ENCODE data around the gene RXFP4. TPM values are rescaled to one million over a fixed set of nuclear protein-coding genes. Genes with fewer than 3 reads are reported as not detected.

Gene RXFP4
- total RNA-seq, 1 donor from 2014 or later: 0.14 TPM

DNA sequence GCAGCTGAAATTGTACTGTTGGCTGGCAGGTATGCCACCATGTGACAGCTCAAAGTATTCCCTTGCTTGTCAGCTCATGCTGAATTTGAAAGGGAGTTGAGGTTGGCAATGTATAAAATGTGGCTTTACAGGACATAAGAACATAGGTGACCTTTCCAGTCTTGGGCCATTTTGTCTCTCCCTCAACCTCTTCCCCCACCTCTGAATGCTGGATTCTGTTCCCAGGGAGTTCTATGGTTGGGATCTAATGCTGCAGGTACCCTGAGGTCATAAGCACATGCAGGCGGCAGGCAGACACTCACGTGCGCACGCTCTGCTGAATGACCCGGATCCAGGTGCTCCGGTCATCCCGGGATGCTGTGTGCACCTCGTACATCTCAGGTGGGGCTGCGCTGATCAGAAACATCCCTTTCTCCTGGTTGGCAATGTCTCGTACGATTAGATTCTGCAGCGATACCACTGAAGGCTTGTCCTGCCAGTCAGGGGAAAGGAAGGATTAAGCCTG lies 16.0 kb downstream of the RXFP4 start:
- intact Hi-C loops (cut with micrococcal nuclease): no loop called here

DNA sequence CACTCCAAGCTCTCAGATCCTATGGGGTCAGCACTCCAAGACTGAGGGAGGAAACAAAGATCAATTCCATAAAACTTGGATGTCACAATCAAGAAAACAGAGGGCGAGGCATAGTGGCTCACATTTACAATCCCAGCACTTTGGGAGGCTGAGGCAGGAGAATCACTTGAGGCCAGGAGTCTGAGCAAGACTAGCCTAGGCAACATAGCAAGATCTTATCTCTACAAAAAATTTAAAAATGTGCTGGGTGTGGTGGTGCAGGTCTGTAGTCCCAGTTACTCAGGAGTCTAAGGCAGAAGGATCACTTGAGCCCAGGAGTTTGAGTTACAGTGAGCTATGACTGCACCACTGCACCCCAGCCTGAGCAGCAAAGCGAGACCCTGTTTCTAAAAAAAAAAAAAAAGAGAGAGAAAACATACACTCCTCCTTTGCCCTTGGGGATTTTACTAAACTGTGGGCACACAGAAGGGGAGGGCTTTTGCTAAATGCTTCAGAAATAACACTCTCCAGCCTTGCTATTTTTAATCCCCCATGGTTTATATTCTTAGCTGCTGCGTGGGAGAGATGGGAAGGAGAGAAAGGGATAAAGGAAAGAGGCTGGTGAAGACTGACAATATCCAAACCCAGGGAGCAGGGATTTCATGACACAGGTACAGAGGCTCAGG lies 18.8 kb downstream of the RXFP4 start:
- intact Hi-C loops (cut with micrococcal nuclease): no loop called here

- intact Hi-C loops (cut with micrococcal nuclease): no loop called here
These were observed 20.5 kb downstream of the RXFP4 start for GRCh38 chr1:155961937-155962336.

GRCh38 chr1:155962599-155963211 lies 21.3 kb downstream of the RXFP4 start:
- intact Hi-C loops (cut with micrococcal nuclease): no loop called here

DNA sequence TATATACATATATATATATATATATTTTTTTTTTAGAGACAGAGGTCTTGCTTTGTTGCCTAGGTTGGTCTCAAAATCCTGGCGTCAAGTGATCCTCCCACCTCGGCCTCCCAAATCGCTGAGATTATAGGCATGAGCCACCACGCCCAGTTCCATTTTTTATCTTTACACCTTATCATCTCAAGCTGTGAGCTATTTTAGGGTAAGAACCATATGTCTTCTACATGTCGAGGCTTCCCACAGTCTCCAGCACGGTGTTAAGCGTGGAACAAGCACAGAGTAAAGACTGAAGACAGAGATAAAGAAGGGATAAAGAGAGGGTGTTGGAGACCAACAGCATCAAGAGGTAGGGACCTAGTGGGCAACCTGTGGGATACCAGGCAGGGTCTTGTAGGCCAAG lies 22.8 kb downstream of the RXFP4 start:
- intact Hi-C loops (cut with micrococcal nuclease): no loop called here

DNA sequence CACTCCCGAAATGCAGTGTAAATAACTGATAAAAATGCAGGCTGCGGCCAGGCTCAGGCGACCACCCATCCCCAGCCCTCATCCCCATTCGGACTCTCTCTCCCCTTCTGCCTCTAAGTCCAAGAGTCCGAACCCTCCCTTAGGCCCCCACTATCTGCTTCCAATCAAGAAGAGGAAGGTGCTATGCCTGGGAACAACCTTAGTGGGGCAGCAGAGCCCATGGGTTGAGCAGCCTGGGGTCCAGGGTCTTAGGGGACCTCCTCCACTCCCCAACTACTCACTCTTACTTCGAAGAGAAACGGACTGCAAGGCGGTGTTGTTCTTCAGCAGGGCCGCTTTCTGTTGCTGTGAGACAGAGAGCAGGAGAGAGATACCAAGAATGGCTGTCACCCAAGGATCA lies 24.7 kb downstream of the RXFP4 start:
- intact Hi-C loops (cut with micrococcal nuclease): no loop called here

- intact Hi-C loops (cut with micrococcal nuclease): no loop called here
These were observed 25.3 kb downstream of the RXFP4 start for GRCh38 chr1:155966750-155967149.

DNA sequence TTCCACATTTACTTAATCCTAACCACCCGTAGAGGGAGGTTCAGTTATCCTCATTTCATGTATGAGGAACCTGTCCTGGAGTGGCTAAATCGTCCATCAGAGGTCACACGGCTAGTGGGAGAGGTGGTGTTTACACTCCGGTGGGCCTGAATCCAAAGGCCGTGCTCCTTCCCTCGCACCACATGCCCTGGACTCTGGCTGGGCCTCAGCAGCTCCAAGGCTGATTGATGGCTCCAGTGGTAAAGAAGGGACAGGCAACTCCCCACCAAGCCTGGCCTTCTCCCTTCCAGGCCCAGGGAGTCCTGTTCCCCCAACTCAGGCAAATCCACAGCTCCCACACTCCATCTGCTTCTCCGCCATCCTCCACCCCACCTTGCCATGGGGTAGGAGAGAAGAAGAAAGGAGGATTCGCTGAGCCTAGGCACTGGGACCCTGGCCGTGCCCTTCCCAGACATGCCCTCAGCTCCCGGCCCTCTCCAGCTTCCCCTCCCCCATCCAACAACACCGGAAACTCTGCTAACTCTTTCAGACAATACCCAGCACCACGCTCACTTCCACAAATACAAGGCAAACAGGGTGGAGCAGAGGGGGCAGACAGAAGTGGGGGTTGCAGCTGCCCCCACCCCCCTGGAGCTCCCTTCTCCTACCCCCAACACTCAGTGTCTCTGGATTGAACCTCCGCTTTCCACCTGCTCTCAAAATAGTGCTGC lies 26.1 kb downstream of the RXFP4 start:
- intact Hi-C loops (cut with micrococcal nuclease): no loop called here

- intact Hi-C loops (cut with micrococcal nuclease): no loop called here
These were observed 26.6 kb downstream of the RXFP4 start for GRCh38 chr1:155968051-155968400.

- intact Hi-C loops (cut with micrococcal nuclease): no loop called here
These were observed 27.2 kb downstream of the RXFP4 start for GRCh38 chr1:155968670-155969069.

DNA sequence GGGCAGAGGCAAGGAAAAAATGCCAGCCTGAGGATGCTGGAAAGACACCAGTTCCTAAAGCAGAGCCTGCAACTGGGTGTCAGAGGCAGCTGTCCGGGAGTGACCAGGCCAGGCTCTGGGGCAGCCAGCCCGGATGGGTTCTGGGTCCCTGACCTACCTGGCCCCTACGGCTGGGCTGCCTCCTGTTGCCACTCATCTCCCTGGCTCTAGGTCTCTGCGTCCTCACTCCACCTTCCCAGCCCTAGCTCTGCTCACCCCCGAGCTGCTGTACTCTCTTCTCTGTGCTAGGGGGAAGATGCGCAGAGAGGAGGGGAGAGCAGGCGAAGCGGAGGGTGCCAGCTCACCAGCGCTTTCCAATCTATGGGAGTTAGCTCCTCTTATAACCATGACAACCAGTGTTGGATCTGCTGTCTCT lies 27.9 kb downstream of the RXFP4 start:
- intact Hi-C loops (cut with micrococcal nuclease): no loop called here

GRCh38 chr1:155970531-155971167 lies 29.2 kb downstream of the RXFP4 start:
- intact Hi-C loops (cut with micrococcal nuclease): loop anchor here (10.0 kb wide), 1 partner anchor 646 kb away; the partner anchor contains the start of gene RUSC1

DNA sequence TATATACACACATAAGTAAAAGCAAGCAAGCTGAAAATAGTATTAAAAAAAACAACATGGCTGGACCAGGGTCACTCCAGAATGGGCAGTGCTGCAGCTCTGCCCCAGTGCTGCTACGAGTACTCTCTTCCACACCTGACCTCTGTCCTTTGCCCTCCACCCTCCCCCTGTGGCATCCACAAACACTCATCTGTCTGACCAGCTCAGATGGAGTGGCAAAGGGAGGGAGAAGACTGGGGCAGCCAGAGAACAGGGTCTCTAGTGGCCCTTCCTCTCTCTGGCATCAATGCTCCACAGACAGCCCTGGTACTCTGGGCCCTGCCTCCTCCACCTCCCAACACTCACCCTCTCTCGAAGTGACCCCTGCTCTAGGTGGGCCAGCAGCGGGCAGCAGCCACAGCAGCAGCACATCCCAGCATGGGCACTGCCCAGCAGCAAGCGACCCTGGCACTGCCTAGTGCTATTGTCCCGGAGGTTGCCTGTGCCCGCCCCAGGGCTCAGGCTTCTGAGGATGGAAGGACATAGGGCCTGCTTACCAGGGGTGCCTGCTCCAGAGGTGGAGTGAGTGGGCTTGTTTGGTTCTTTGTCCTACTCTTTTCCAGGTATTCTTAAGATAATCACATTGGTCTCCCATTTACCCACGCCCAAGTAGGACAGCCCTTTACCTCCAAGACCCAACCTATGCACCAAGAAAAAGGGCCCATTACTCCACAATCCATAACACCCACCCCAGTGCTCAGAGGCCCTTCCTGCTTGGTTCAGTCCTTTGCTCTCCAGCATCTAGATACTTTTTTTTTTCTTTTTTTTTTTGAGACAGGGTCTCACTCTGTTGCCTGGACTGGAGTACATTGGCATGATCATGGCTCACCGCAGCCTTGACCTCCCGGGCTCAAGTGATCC lies 30.7 kb downstream of the RXFP4 start:
- intact Hi-C loops (cut with micrococcal nuclease): loop anchor here (10.0 kb wide), 1 partner anchor 647 kb away; the partner anchor contains the start of gene RUSC1

GRCh38 chr1:155973723-155974122 lies 32.3 kb downstream of the RXFP4 start:
- intact Hi-C loops (cut with micrococcal nuclease): loop anchor here (10.0 kb wide), 1 partner anchor 649 kb away; the partner anchor contains the start of gene RUSC1

DNA sequence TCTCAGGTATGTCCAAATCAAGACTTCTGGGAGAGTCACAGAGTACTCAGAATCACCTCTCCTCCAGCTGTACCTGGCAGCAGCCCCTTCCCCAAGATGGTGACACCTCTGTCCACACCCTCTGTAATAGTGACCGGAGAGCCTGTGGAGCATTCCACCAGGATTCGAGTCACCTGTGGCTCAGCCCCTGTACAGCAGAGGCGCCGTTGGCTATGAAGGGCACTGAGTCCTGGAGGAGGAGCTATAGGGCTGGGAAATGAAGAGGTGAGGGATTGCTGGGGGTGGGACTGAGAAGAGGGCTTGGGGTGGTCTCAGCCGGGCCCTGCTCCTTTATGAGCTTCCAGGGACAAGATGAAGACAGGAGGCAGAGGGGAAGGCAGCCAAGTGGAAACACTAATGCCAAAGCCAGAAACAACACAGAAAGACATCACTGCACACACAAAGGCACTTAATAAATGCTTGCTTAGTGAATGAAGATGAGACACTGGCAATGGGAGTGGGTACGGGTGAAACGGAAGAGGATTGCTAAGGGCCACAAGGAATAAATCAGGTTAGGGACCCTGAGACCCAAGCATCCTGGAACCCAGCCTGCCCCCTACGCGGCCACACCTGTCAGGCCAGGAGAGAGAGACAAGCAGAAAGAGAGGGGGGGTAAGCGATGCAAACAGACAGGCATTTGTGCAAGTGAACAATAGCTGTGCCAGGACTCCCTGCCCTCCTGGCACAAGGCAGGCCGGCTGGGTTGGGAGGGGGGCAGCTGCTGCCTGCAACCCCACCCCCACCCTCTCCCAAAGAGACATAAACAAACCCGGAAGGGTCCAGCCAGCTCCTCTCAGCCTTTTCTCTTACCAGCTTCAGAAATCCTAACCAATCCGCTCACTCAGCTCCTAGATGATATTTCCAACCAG lies 33.0 kb downstream of the RXFP4 start:
- intact Hi-C loops (cut with micrococcal nuclease): loop anchor here (5.0 to 10.0 kb wide), 2 partner anchors 78 to 650 kb away; partner anchors contain the start of genes LAMTOR2, RUSC1 and UBQLN4

DNA sequence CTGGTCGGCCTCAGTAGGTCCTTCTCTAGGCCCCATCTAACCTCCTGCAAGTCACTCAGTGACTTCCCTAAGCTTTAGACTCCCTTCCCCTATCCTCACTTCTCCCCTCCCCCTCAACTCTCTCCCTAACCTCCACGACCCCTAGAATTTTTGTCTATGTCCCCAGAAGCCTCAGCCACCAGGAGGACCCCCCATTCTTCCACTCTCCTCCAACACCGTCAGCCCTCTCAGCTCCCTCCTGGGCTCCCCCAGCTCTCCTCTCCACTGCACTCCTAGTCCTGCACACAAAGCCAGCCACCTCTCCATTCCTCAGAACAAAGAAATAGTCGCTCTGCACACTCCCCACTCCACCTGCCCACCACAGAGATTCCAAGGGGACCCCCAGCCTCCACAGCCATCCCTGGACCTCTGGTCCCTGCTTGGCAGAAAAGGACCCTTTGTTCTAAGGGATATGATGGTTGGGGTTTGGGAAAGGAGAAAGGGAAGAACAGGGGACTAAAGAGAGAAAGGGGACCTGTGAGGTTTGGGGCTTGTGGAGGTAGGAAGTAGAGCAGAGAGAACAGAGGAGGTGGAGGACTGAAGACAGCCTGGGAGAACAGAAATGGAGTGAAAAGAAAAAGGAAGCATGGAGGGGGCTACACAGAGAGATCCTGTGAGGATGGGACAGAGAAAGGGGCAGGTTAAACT lies 34.1 kb downstream of the RXFP4 start:
- intact Hi-C loops (cut with micrococcal nuclease): loop anchor here (2.0 to 10.0 kb wide), 3 partner anchors 29 to 651 kb away; partner anchors contain the start of genes LAMTOR2, RUSC1 and UBQLN4

DNA sequence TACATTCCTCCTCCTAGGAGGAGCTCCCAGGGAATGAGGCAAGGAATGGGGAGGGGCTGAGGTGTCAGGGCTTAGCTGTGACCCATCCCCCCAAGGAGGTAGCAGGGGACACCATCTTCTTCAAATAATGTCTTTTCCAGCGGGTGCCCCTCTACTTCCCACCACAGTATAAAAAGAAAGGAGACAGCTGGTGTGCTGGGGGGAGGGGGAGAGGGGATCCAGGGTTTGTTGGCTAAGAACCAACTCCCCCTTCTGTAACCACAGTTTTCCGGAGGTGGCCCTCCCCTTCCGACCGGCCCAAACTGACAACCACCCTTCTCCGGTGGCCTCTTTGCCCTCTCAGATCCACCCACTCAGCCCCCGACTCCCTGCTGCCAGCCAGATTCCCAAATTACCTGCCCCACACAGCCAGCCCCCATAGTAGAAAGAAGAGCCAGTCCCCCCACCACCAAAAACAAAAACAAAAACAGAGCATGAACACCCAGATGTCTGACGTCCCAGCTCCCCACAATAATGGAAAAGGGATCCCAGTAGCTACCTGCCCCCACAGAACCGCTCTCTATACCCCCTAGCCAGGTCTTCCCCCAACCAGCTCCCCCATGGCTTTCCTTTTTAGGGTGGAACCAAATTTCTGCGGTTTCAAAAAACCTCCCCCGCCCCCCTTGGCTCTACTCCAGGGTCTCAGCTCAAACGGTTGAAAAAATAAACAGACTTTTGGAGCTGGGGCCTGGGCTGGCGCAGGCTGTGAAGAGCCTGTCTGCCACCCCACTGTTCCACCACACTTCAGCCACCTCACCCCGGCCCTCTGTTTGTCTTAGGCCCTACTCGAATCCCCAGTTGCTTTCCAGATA lies 34.8 kb downstream of the RXFP4 start:
- intact Hi-C loops (cut with micrococcal nuclease): loop anchor here (2.0 to 10.0 kb wide), 3 partner anchors 29 to 651 kb away; partner anchors contain the start of genes LAMTOR2, RUSC1 and UBQLN4
